Panc1 (cell line): ENCODE data around the gene SYT8. TPM values are rescaled to one million over a fixed set of nuclear protein-coding genes. Genes with fewer than 3 reads are reported as not detected.

Source experiments
- ATAC-seq: fragments of 200-7000 bp; cut with Tn5 transposase; 2 replicates; pipeline ENCODE4 v1.9.1; 2020; ENCODE audit warnings: mild to moderate bottlenecking, moderate library complexity
- BruUV-seq: library from RNA; stranded (reverse); fragments of 400-500 nt; replicated peaks from 2 replicates; lab custom pipeline; 2021; lab: Mats Ljungman, UMichigan
- CTCF ChIA-PET: fragments of 300-600 bp; sonication (Branson Sonifier 250); formaldehyde crosslinking; loops from one replicate; lab custom pipeline; 2022; ENCODE audit warnings: antibody characterized with exemption; lab: Charles Lee
- POLR2A ChIA-PET: fragments of 300-600 bp; sonication (Branson Sonifier 250); formaldehyde crosslinking; loops from one replicate; lab custom pipeline; 2022; ENCODE audit warnings: antibody characterized with exemption; lab: Charles Lee
- DNase-seq: peaks from one replicate; pipeline ENCODE4 v3.0.0-alpha.2; 2010; ENCODE audit warnings: low read depth, low spot score
- H3K27ac ChIP-seq: 2 replicates; pipeline ENCODE4 v1.5.1; 2011; ENCODE audit warnings: mild to moderate bottlenecking, low read length, inconsistent platforms
- H3K27me3 ChIP-seq: fragments of 200-500 bp; sonication (Bioruptor generic); 2 replicates; pipeline ENCODE4 v1.6.0; 2014; ENCODE audit warnings: low read length, inconsistent platforms; ENCODE audit not compliant: control insufficient read depth, insufficient read depth
- H3K36me3 ChIP-seq: fragments of 200-500 bp; sonication (Bioruptor generic); 2 replicates; pipeline ENCODE4 v1.5.1; 2014; ENCODE audit warnings: inconsistent platforms, mild to moderate bottlenecking, low read length, moderate library complexity; ENCODE audit not compliant: control insufficient read depth, insufficient read depth
- H3K4me1 ChIP-seq: 2 replicates; pipeline ENCODE4 v1.5.1; 2011; ENCODE audit warnings: inconsistent platforms, mild to moderate bottlenecking, low read length, moderate library complexity; ENCODE audit not compliant: control insufficient read depth, insufficient read depth
- H3K4me3 ChIP-seq, 2 experiments: 2 replicates each; pipeline ENCODE4 v1.5.1; 2011 to 2012; ENCODE audit warnings: low read depth in 2 of 2, low read length in 2 of 2, mild to moderate bottlenecking in 2 of 2, inconsistent platforms in 1 of 2, moderate library complexity in 1 of 2
- H3K9me3 ChIP-seq: fragments of 200-500 bp; sonication (Bioruptor generic); 2 replicates; pipeline ENCODE4 v1.5.1; 2014; ENCODE audit warnings: low read depth, mild to moderate bottlenecking, inconsistent platforms, low read length, moderate library complexity; ENCODE audit not compliant: control insufficient read depth, insufficient read depth
- POLR2AphosphoS5 ChIP-seq: IDR thresholded peaks from 2 replicates; pipeline ENCODE4 v1.6.1; 2012; ENCODE audit warnings: mild to moderate bottlenecking, low read depth, low read length, moderate library complexity
- SIN3A ChIP-seq: IDR thresholded peaks from 2 replicates; pipeline ENCODE4 v1.6.1; 2012; ENCODE audit warnings: low read depth, mild to moderate bottlenecking, low read length, moderate library complexity, borderline replicate concordance; ENCODE audit not compliant: insufficient read depth
- TCF7L2 ChIP-seq: IDR thresholded peaks from 2 replicates; pipeline ENCODE4 v1.6.1; 2011; ENCODE audit warnings: mild to moderate bottlenecking, low read depth, low read length, inconsistent platforms
- in situ Hi-C: cut with HindIII; loops from 2 replicates; pipeline ENCODE4 v1.10.0; 2016; ENCODE audit warnings: low sequenced_read_pairs, low pct_unique_long_range_greater_than_20kb
- intact Hi-C: fragments of 100-400 bp; cut with micrococcal nuclease; formaldehyde crosslinking; loops from one replicate; pipeline ENCODE4 v1.10.0; 2022; ENCODE audit not compliant: unreplicated experiment
- total RNA-seq: library from RNA; stranded (reverse); gene quantifications from one replicate; pipeline ENCODE4 v1.2.1, GENCODE V29; 2021; ENCODE audit not compliant: unreplicated experiment
- TF ChIP-seq, protein P1 (sequence below), 2 experiments: IDR thresholded peaks; 2 replicates each; pipeline ENCODE4 v1.6.1; 2011 to 2012; ENCODE audit warnings: low read depth in 2 of 2, control low read depth in 1 of 2, low read length in 1 of 2, mild to moderate bottlenecking in 1 of 2, moderate library complexity in 1 of 2; ENCODE audit not compliant: insufficient read depth in 1 of 2
- TF ChIP-seq, protein P2 (sequence below): fragments of 450-650 bp; IDR thresholded peaks from 2 replicates; pipeline ENCODE4 v1.5.1; 2017; ENCODE audit warnings: mild to moderate bottlenecking

The SYT8 gene
- total RNA-seq, 1 experiment from 2014 or later: 3.5 TPM

DNA sequence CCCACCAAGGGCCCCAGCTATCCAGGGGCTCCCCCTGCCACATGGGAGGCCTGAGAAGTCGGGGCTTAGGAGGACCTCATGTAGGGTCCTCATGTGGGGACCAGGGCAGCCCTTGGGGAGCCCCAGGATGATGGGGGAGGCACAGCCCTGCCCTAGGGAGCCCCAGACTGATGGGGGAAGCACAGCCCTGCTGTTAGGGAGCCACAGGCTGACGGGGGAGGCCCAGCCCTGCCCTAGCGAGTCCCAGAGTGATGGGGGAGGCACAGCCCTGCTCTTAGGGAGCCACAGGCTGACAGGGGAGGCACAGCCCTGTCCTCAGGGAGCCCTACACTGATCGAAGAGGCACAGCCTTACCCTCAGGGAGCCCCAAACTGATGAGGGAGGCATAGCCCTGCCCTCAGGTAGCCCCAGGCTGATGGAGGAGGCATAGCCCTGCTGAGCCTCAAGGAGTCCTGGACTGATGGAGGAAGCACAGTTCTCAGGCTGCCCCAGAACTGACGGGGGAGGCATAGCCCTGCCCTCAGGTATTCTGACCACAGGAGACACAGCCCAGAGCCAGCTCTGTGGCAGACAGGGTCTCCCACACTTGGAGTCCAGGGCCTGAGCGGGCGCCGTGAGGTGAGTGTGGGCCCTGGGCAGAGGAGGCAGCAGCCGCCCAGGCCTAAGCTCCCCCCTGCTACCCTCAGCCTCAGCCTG, 46.1 kb downstream of the SYT8 start:
- ChIA-PET POLR2A (no interaction called here), CTCF (interaction anchor here (0.6 to 2.7 kb wide), 6 partner anchors 36 to 228 kb away, joined by 3 to 24 read pairs (median 12); no protein-coding TSS in a partner anchor)
- in situ Hi-C loops: no loop called here
- peak; percentile 15 for ATAC-seq
- TF ChIP-seq SIN3A: no peak
- TF ChIP-seq, protein P1, sequence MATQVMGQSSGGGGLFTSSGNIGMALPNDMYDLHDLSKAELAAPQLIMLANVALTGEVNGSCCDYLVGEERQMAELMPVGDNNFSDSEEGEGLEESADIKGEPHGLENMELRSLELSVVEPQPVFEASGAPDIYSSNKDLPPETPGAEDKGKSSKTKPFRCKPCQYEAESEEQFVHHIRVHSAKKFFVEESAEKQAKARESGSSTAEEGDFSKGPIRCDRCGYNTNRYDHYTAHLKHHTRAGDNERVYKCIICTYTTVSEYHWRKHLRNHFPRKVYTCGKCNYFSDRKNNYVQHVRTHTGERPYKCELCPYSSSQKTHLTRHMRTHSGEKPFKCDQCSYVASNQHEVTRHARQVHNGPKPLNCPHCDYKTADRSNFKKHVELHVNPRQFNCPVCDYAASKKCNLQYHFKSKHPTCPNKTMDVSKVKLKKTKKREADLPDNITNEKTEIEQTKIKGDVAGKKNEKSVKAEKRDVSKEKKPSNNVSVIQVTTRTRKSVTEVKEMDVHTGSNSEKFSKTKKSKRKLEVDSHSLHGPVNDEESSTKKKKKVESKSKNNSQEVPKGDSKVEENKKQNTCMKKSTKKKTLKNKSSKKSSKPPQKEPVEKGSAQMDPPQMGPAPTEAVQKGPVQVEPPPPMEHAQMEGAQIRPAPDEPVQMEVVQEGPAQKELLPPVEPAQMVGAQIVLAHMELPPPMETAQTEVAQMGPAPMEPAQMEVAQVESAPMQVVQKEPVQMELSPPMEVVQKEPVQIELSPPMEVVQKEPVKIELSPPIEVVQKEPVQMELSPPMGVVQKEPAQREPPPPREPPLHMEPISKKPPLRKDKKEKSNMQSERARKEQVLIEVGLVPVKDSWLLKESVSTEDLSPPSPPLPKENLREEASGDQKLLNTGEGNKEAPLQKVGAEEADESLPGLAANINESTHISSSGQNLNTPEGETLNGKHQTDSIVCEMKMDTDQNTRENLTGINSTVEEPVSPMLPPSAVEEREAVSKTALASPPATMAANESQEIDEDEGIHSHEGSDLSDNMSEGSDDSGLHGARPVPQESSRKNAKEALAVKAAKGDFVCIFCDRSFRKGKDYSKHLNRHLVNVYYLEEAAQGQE (IDR thresholded peaks at IDR 0.05; ENCODE audit: insufficient read depth in 1 of 2, low read depth in 2 of 2, low read length in 1 of 2): no peak
- no peak for TF ChIP-seq TCF7L2
- TF ChIP-seq, protein P2, sequence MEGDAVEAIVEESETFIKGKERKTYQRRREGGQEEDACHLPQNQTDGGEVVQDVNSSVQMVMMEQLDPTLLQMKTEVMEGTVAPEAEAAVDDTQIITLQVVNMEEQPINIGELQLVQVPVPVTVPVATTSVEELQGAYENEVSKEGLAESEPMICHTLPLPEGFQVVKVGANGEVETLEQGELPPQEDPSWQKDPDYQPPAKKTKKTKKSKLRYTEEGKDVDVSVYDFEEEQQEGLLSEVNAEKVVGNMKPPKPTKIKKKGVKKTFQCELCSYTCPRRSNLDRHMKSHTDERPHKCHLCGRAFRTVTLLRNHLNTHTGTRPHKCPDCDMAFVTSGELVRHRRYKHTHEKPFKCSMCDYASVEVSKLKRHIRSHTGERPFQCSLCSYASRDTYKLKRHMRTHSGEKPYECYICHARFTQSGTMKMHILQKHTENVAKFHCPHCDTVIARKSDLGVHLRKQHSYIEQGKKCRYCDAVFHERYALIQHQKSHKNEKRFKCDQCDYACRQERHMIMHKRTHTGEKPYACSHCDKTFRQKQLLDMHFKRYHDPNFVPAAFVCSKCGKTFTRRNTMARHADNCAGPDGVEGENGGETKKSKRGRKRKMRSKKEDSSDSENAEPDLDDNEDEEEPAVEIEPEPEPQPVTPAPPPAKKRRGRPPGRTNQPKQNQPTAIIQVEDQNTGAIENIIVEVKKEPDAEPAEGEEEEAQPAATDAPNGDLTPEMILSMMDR: no peak
- TF ChIP-seq POLR2AphosphoS5: no peak
- BruUV-seq: no TSS peak
- H3K36me3 ChIP-seq: no peaks in the 10 kb centered on the region
- peak overlapping the region; percentile 20; the same call in 1 of the 2 replicates for H3K27ac ChIP-seq
- no peak for DNase-seq
- peaks cover 9% of the 10 kb centered on the region for H3K4me1 ChIP-seq
- no peak overlapping the region for H3K4me3 ChIP-seq
- no peaks in the 10 kb centered on the region for H3K9me3 ChIP-seq
- no peaks in the 10 kb centered on the region for H3K27me3 ChIP-seq
- intact Hi-C loops: no loop called here

DNA sequence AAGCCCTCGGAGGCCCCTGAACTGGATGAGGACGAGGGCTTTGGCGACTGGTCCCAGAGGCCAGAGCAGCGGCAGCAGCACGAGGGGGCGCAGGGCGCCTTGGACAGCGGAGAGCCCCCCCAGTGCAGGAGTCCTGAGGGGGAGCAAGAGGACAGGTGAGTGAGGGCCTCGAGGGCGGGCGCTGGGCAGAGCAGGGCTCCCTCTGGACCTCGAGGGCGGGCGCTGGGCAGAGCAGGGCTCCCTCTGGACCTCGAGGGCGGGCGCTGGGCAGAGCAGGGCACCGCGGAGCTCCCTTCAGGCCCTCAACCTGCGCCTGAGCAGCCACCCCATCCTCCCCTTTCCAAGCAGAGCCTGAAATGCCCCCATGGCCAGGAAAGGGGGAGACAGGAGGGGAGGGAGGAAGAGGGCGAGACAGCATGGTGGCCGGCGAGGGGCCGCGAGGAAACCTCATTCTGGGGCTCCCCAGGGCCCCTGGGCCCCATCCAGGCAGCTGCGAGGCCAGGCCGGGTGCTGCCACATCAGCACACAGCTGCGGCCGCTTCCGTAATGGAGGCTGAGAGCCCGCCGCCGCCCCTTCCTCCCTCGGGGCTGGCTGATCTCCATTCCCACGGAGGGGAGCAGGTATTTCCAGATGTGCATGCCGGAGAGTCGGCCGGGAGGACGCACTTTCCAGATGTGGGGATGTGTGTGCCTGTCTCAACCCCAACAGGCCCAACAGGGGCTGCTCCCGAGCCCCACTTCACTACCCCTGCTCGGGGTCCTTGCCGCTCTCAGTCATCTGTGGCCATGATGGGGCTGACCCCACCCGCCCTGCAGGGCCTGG, 46.9 kb downstream of the SYT8 start:
- TF ChIP-seq, protein P2: no peak
- TF ChIP-seq SIN3A: no peak
- no peak for TF ChIP-seq POLR2AphosphoS5
- TF ChIP-seq TCF7L2: no peak
- TF ChIP-seq, protein P1 (IDR thresholded peaks at IDR 0.05; ENCODE audit: insufficient read depth in 1 of 2, low read depth in 2 of 2, low read length in 1 of 2): no peak
- Histone ChIP-seq H3K36me3 (no peaks in the 10 kb centered on the region), H3K27me3 (no peaks in the 10 kb centered on the region), H3K4me1 (peaks cover 4% of the 10 kb centered on the region; the same call in 1 of the 2 replicates), H3K9me3 (no peaks in the 10 kb centered on the region), H3K4me3 (no peak overlapping the region), H3K27ac (no peak overlapping the region)
- DNase-seq (no peak), ATAC-seq (peak; percentile 15)
- BruUV-seq: no TSS peak
- POLR2A ChIA-PET: interaction anchor here (0.6 kb wide), 1 partner anchor 66 kb away, joined by 5 read pairs; no protein-coding TSS in a partner anchor
- CTCF ChIA-PET: interaction anchor here (0.6 to 2.7 kb wide), 38 partner anchors 8 to 300 kb away, joined by 3 to 26 read pairs (median 4); partner anchors contain the start of genes SYT8 and TNNT3
- in situ Hi-C loops (no loop called here), intact Hi-C loops (loop anchor here (2.0 kb wide), 1 partner anchor 269 kb away; no protein-coding TSS in a partner anchor)
